LNCaP clone FGC (cell line): ENCODE data around the gene SLC35F5.

ENCODE experiments used
- DNase-seq: peaks from one replicate; pipeline ENCODE4 v3.0.0-alpha.2; 2011; ENCODE audit warnings: low read depth
- H3K4me3 ChIP-seq: 2 replicates; pipeline ENCODE4 v1.5.1; 2011; ENCODE audit warnings: mild to moderate bottlenecking, low read depth, low read length, control low read depth
- CTCF ChIP-seq: IDR thresholded peaks from 2 replicates; pipeline ENCODE4 v1.5.1; 2012; ENCODE audit warnings: mild to moderate bottlenecking; ENCODE audit not compliant: control insufficient read depth, insufficient read depth; ENCODE audit errors: extremely low read depth

SLC35F5 gene

GRCh38 chr2:113768770-113769169 is 12.3 kb upstream of the SLC35F5 start:
- no peak for DNase-seq
- H3K4me3 ChIP-seq: no peak overlapping the region
- TF ChIP-seq CTCF: no peak

GRCh38 chr2:113767811-113768460 is 11.5 kb upstream of the SLC35F5 start:
- TF ChIP-seq CTCF: no peak

GRCh38 chr2:113765276-113765675 is 8.8 kb upstream of the SLC35F5 start:
- no peak for DNase-seq
- H3K4me3 ChIP-seq: no peak overlapping the region
- TF ChIP-seq CTCF: no peak

More at GRCh38 chr2:113767811-113768460, 11.5 kb upstream of the SLC35F5 start:
- no peak for DNase-seq
- H3K4me3 ChIP-seq: no peak overlapping the region

- H3K4me3 ChIP-seq: no peak overlapping the region
- TF ChIP-seq CTCF: no peak
- DNase-seq: no peak
Observed at GRCh38 chr2:113762377-113763118, 6.1 kb upstream of the SLC35F5 start.

- H3K4me3 ChIP-seq: no peak overlapping the region
- peak; percentile 33 for DNase-seq
- TF ChIP-seq CTCF: no peak
Observed at GRCh38 chr2:113760400-113760799, 4.0 kb upstream of the SLC35F5 start.

- DNase-seq: no peak
- H3K4me3 ChIP-seq: peak overlapping the region; percentile 93
- TF ChIP-seq CTCF: no peak
Observed at GRCh38 chr2:113757138-113757657, 756 bp upstream of the SLC35F5 start.
